Measurements from ENCODE around the gene PRKG1. TPM values are rescaled to one million over a fixed set of nuclear protein-coding genes. Genes with fewer than 3 reads are reported as not detected.
A peak's percentile ranks its signal among the peaks of the same experiment; 100 is the strongest.

The PRKG1 gene
- total RNA-seq, 1 donor from 2014 or later = 28.1 TPM

- DNase-seq (ENCODE audit: missing footprints) (no peak), ATAC-seq (no peak)
- intact Hi-C loops (cut with DNase I) = no loop called here
These were observed 1213.6 kb downstream of the PRKG1 start for GRCh38 chr10:52287866-52288265.

- DNase-seq (ENCODE audit: missing footprints) (no peak), ATAC-seq (no peak)
- intact Hi-C loops (cut with DNase I) = no loop called here
These were observed 1223.5 kb downstream of the PRKG1 start for GRCh38 chr10:52297747-52298146.

- ATAC-seq (no peak), DNase-seq (ENCODE audit: missing footprints) (no peak)
- intact Hi-C loops (cut with DNase I) = no loop called here
These were observed 1226.5 kb downstream of the PRKG1 start for GRCh38 chr10:52300599-52301277.

GRCh38 chr10:52308251-52309031 is 1234.2 kb downstream of the PRKG1 start:
- DNase-seq (ENCODE audit: missing footprints) = peak; percentile 70
- ATAC-seq = peak; percentile 85
- intact Hi-C loops (cut with DNase I) = loop anchor here (1.0 kb wide), 1 partner anchor 181 kb away; no protein-coding TSS in a partner anchor

- ATAC-seq (no peak), DNase-seq (ENCODE audit: missing footprints) (no peak)
- intact Hi-C loops (cut with DNase I) = loop anchor here (5.0 kb wide), 1 partner anchor 339 kb away; no protein-coding TSS in a partner anchor
These were observed 1238.6 kb downstream of the PRKG1 start for GRCh38 chr10:52312942-52313255.

- ATAC-seq (peak; percentile 17), DNase-seq (ENCODE audit: missing footprints) (no peak)
- intact Hi-C loops (cut with DNase I) = loop anchor here (5.0 kb wide), 1 partner anchor 339 kb away; no protein-coding TSS in a partner anchor
These were observed 1239.1 kb downstream of the PRKG1 start for GRCh38 chr10:52313256-52313932.

GRCh38 chr10:52313933-52314821 is 1239.9 kb downstream of the PRKG1 start, which contains the start of gene DKK1:
Gene DKK1, plus strand, starts transcription at chr10:52314281. Its CDS starts 154 bp downstream, at chr10:52314435.
- ATAC-seq = peak; percentile 78
- DNase-seq (ENCODE audit: missing footprints) = peak; percentile 69
- intact Hi-C loops (cut with DNase I) = loop anchor here (5.0 kb wide), 1 partner anchor 338 kb away; no protein-coding TSS in a partner anchor

- no peak for DNase-seq (ENCODE audit: missing footprints)
- intact Hi-C loops (cut with DNase I) = loop anchor here (5.0 kb wide), 1 partner anchor 337 kb away; no protein-coding TSS in a partner anchor
- no peak for ATAC-seq
These were observed 1240.7 kb downstream of the PRKG1 start for GRCh38 chr10:52314822-52315552.

GRCh38 chr10:52316001-52316400 is 1241.7 kb downstream of the PRKG1 start:
- no peak for ATAC-seq

GRCh38 chr10:52316500-52316899 is 1242.2 kb downstream of the PRKG1 start:
- DNase-seq (ENCODE audit: missing footprints) (no peak), ATAC-seq (no peak)
- intact Hi-C loops (cut with DNase I) = no loop called here

More at GRCh38 chr10:52316001-52316400, 1241.7 kb downstream of the PRKG1 start:
- no peak for DNase-seq (ENCODE audit: missing footprints)
- intact Hi-C loops (cut with DNase I) = no loop called here

- no peak for DNase-seq (ENCODE audit: missing footprints)
- ATAC-seq = no peak
- intact Hi-C loops (cut with DNase I) = no loop called here
These were observed 1243.9 kb downstream of the PRKG1 start for GRCh38 chr10:52318136-52318701.

GRCh38 chr10:52318822-52319464 is 1244.7 kb downstream of the PRKG1 start:
- ATAC-seq = no peak
- intact Hi-C loops (cut with DNase I) = no loop called here
- DNase-seq (ENCODE audit: missing footprints) = no peak

- DNase-seq (ENCODE audit: missing footprints) (no peak), ATAC-seq (no peak)
- intact Hi-C loops (cut with DNase I) = no loop called here
These were observed 1245.6 kb downstream of the PRKG1 start for GRCh38 chr10:52319926-52320325.

- intact Hi-C loops (cut with DNase I) = no loop called here
- ATAC-seq = no peak
These were observed 1248.0 kb downstream of the PRKG1 start for GRCh38 chr10:52322323-52322722.

GRCh38 chr10:52322936-52323335 is 1248.6 kb downstream of the PRKG1 start:
- ATAC-seq (no peak), DNase-seq (ENCODE audit: missing footprints) (no peak)
- intact Hi-C loops (cut with DNase I) = no loop called here

More at GRCh38 chr10:52322323-52322722, 1248.0 kb downstream of the PRKG1 start:
- no peak for DNase-seq (ENCODE audit: missing footprints)

GRCh38 chr10:52326382-52326781 is 1252.1 kb downstream of the PRKG1 start:
- no peak for ATAC-seq

More at GRCh38 chr10:52326382-52326781, 1252.1 kb downstream of the PRKG1 start:
- no peak for DNase-seq (ENCODE audit: missing footprints)
- intact Hi-C loops (cut with DNase I) = no loop called here
